GM23338 (cell line): Measurements from ENCODE around the gene CFAP298. TPM values are rescaled to one million over a fixed set of nuclear protein-coding genes. Genes with fewer than 3 reads are reported as not detected.
A peak's percentile ranks its signal among the peaks of the same experiment; 100 is the strongest.

Experiments used
- ATAC-seq: fragments of 200-7000 bp; cut with Tn5 transposase; 3 replicates; pipeline ENCODE4 v1.9.1; 2020
- DNase-seq: peaks from one replicate; pipeline ENCODE4 v3.0.0-alpha.2; 2015; ENCODE audit warnings: low spot score
- H2AFZ ChIP-seq: fragments of 200-600 bp; sonication (generic); 2 replicates; pipeline ENCODE4 v1.8.0; 2016; ENCODE audit warnings: antibody characterized with exemption, mild to moderate bottlenecking, moderate library complexity
- H3F3A ChIP-seq: fragments of 200-600 bp; sonication (generic); replicated peaks from 2 replicates; pipeline ENCODE4 v1.8.0; 2017; ENCODE audit warnings: antibody characterized with exemption, mixed run types, low read depth
- H3K27ac ChIP-seq: fragments of 200-600 bp; sonication (generic); 2 replicates; pipeline ENCODE4 v1.6.1; 2016; ENCODE audit warnings: low read depth
- H3K27me3 ChIP-seq: fragments of 200-600 bp; sonication (generic); 2 replicates; pipeline ENCODE4 v1.8.0; 2016; ENCODE audit warnings: mild to moderate bottlenecking, mixed run types, moderate library complexity; ENCODE audit not compliant: insufficient read depth
- H3K36me3 ChIP-seq: fragments of 200-600 bp; sonication (generic); 2 replicates; pipeline ENCODE4 v1.8.0; 2016; ENCODE audit warnings: mild to moderate bottlenecking; ENCODE audit not compliant: insufficient read depth
- H3K4me1 ChIP-seq: fragments of 200-600 bp; sonication (generic); 2 replicates; pipeline ENCODE4 v1.8.0; 2016; ENCODE audit warnings: mild to moderate bottlenecking, moderate library complexity; ENCODE audit not compliant: insufficient read depth
- H3K4me2 ChIP-seq: fragments of 200-600 bp; sonication (generic); 2 replicates; pipeline ENCODE4 v1.7.1; 2017; ENCODE audit warnings: mixed run types
- H3K4me3 ChIP-seq: fragments of 200-600 bp; sonication (generic); 2 replicates; pipeline ENCODE4 v1.6.1; 2016; ENCODE audit warnings: mixed run types
- H3K79me2 ChIP-seq: fragments of 200-600 bp; sonication (generic); replicated peaks from 2 replicates; pipeline ENCODE4 v1.8.0; 2017; ENCODE audit warnings: mild to moderate bottlenecking; ENCODE audit not compliant: insufficient read depth
- H3K9me2 ChIP-seq: fragments of 200-600 bp; sonication (generic); 2 replicates; pipeline ENCODE4 v1.8.0; 2017; ENCODE audit not compliant: insufficient read depth
- H4K20me1 ChIP-seq: fragments of 200-600 bp; sonication (generic); replicated peaks from 2 replicates; pipeline ENCODE4 v1.8.0; 2017; ENCODE audit warnings: mild to moderate bottlenecking; ENCODE audit not compliant: insufficient read depth
- H3K27ac Mint-ChIP-seq: 2 replicates; pipeline ENCODE4 v1.8.0; 2020; ENCODE audit warnings: inconsistent platforms, mild to moderate bottlenecking, moderate library complexity, mixed read lengths
- H3K27me3 Mint-ChIP-seq: 3 replicates; pipeline ENCODE4 v1.8.0; 2022; ENCODE audit warnings: low read depth, mild to moderate bottlenecking, moderate library complexity, mixed read lengths, inconsistent platforms; ENCODE audit not compliant: insufficient read depth, poor library complexity
- H3K36me3 Mint-ChIP-seq: 3 replicates; pipeline ENCODE4 v1.8.0; 2021; ENCODE audit warnings: low read depth, mild to moderate bottlenecking, inconsistent platforms, moderate library complexity, mixed read lengths
- H3K4me1 Mint-ChIP-seq: 3 replicates; pipeline ENCODE4 v1.8.0; 2020; ENCODE audit warnings: mild to moderate bottlenecking, inconsistent platforms, mixed read lengths
- H3K4me3 Mint-ChIP-seq: 3 replicates; pipeline ENCODE4 v1.8.0; 2021; ENCODE audit warnings: moderate library complexity, mild to moderate bottlenecking, inconsistent platforms, mixed read lengths
- H3K9me3 Mint-ChIP-seq: 3 replicates; pipeline ENCODE4 v1.8.0; 2020; ENCODE audit warnings: moderate library complexity, mild to moderate bottlenecking, inconsistent platforms, mixed read lengths
- CREB1 ChIP-seq: fragments of 250-450 bp; sonication (Bioruptor Pico); IDR thresholded peaks from 2 replicates; pipeline ENCODE4 v1.5.0; 2020; ENCODE audit warnings: low read depth, mild to moderate bottlenecking, moderate library complexity
- ETS1 ChIP-seq: IDR thresholded peaks from 2 replicates; pipeline ENCODE4 v1.6.1; 2016; ENCODE audit warnings: antibody characterized with exemption
- EZH2 ChIP-seq: fragments of 200-600 bp; sonication (generic); IDR thresholded peaks from one replicate; pipeline ENCODE4 v1.8.0; 2017; ENCODE audit warnings: antibody characterized with exemption, mild to moderate bottlenecking, low read depth; ENCODE audit not compliant: unreplicated experiment
- EZH2phosphoT487 ChIP-seq: fragments of 200-600 bp; sonication (generic); IDR thresholded peaks from one replicate; pipeline ENCODE4 v1.8.1; 2018; ENCODE audit warnings: antibody characterized with exemption; ENCODE audit not compliant: unreplicated experiment
- JUNB ChIP-seq: IDR thresholded peaks from one replicate; pipeline ENCODE4 v1.6.1; 2016; ENCODE audit warnings: antibody characterized with exemption; ENCODE audit not compliant: unreplicated experiment
- NANOG ChIP-seq: IDR thresholded peaks from 2 replicates; pipeline ENCODE4 v1.6.1; 2016; ENCODE audit warnings: antibody characterized with exemption, borderline replicate concordance
- REST ChIP-seq: IDR thresholded peaks from one replicate; pipeline ENCODE4 v1.6.1; 2018; ENCODE audit warnings: antibody characterized with exemption; ENCODE audit not compliant: unreplicated experiment
- STAT1 ChIP-seq: IDR thresholded peaks from one replicate; pipeline ENCODE4 v1.6.1; 2016; ENCODE audit warnings: antibody characterized with exemption; ENCODE audit not compliant: unreplicated experiment
- ZNF331 ChIP-seq: fragments of 250-450 bp; sonication (Bioruptor Pico); IDR thresholded peaks from 2 replicates; pipeline ENCODE4 v1.5.0; 2020; ENCODE audit warnings: low read depth, mild to moderate bottlenecking, moderate library complexity
- ZNF462 ChIP-seq: fragments of 250-450 bp; sonication (Bioruptor Pico); IDR thresholded peaks from 2 replicates; pipeline ENCODE4 v1.5.0; 2020; ENCODE audit warnings: mild to moderate bottlenecking, moderate library complexity
- polyA plus RNA-seq: library from polyadenylated mRNA; unstranded; fragments of >200 nt; fragmentation: Nextera tagmentation; extraction: Ambion mirVana; gene quantifications from 2 replicates; pipeline ENCODE4 v1.2.1, GENCODE V29; 2016
- total RNA-seq: library from RNA; depleted of rRNA; stranded (reverse); fragments of >200 nt; shearing (Covaris generic); gene quantifications from 2 replicates; pipeline ENCODE4 v1.2.3, GENCODE V29; 2014

CFAP298 gene
- total and polyA plus RNA-seq, 2 experiments from 2014 or later, result 46.6 to 157 TPM

- ATAC-seq (no peak), DNase-seq (no peak)
- Histone ChIP-seq H3K4me3 (peak overlapping the region; percentile 92), H3K4me2 (peak overlapping the region; percentile 98), H3K4me1 (peaks cover 12% of the 10 kb centered on the region), H3K9me2 (no peaks in the 10 kb centered on the region), H3F3A (peaks cover 8% of the 10 kb centered on the region; the same call in 1 of the 2 replicates), H3K27ac (peak overlapping the region; percentile 94), H2AFZ (peak overlapping the region; percentile 100), H3K27me3 (no peaks in the 10 kb centered on the region), H3K79me2 (peaks cover 24% of the 10 kb centered on the region), H4K20me1 (peaks cover 5% of the 10 kb centered on the region), H3K36me3 (peaks cover 12% of the 10 kb centered on the region; the same call in 1 of the 2 replicates)
- no peaks in the 10 kb centered on the region for H3K9me3 Mint-ChIP-seq
- no peaks in the 10 kb centered on the region; the same call in 1 of the 3 replicates for H3K4me1 Mint-ChIP-seq
- peaks cover 11% of the 10 kb centered on the region for H3K27me3 Mint-ChIP-seq
- H3K27ac Mint-ChIP-seq, result peak overlapping the region; percentile 98
- TF ChIP-seq CREB1, result no peak
- peak overlapping the region; percentile 97 for H3K4me3 Mint-ChIP-seq
- H3K36me3 Mint-ChIP-seq, result peaks cover 17% of the 10 kb centered on the region
Observed at GRCh38 chr21:32612999-32613337, 791 bp upstream of the CFAP298 start.

GRCh38 chr21:32611471-32611997, 643 bp downstream of the CFAP298 start:
- Histone ChIP-seq H3K4me1 (peaks cover 17% of the 10 kb centered on the region), H3K9me2 (no peaks in the 10 kb centered on the region), H3K4me2 (peak overlapping the region; percentile 98), H3K27me3 (no peaks in the 10 kb centered on the region), H3K79me2 (peaks cover 24% of the 10 kb centered on the region), H2AFZ (peak overlapping the region; percentile 100), H3K4me3 (peak overlapping the region; percentile 92), H3F3A (peaks cover 8% of the 10 kb centered on the region; the same call in 1 of the 2 replicates), H3K27ac (0 out of 2 replicates have a peak overlapping the region, but pooled peaks have one; percentile 94), H4K20me1 (peaks cover 5% of the 10 kb centered on the region), H3K36me3 (peaks cover 15% of the 10 kb centered on the region; the same call in 1 of the 2 replicates)
- ATAC-seq (peak; percentile 33), DNase-seq (peak; percentile 60)
- peaks cover 4% of the 10 kb centered on the region for H3K4me1 Mint-ChIP-seq
- peak overlapping the region; percentile 97 for H3K4me3 Mint-ChIP-seq
- H3K27ac Mint-ChIP-seq, result peak overlapping the region; percentile 98
- H3K27me3 Mint-ChIP-seq, result peaks cover 5% of the 10 kb centered on the region
- TF ChIP-seq EZH2, result no peak
- TF ChIP-seq REST, result no peak
- TF ChIP-seq NANOG, result no peak
- no peak for TF ChIP-seq EZH2phosphoT487
- TF ChIP-seq ZNF462, result no peak
- no peak for TF ChIP-seq JUNB
- TF ChIP-seq CREB1, result no peak
- no peak for TF ChIP-seq STAT1
- TF ChIP-seq ETS1, result no peak
- no peak for TF ChIP-seq ZNF331 (CRISPR knock-in tag)
- H3K36me3 Mint-ChIP-seq, result peaks cover 30% of the 10 kb centered on the region
- H3K9me3 Mint-ChIP-seq, result no peaks in the 10 kb centered on the region
